GM19455 (cell line): ENCODE measurements around the gene PIP5K1B.
A peak's percentile ranks its signal among the peaks of the same experiment; 100 is the strongest.
"Not testable (repeated sequence)": the region's sequence is repeated elsewhere in the genome, so short reads cannot be mapped to it uniquely, and the experiment has no call there.

Source experiments
- ATAC-seq: cut with Tn5 transposase; IDR thresholded peaks from one replicate; pipeline ENCODE4 v1.9.1; 2021; ENCODE audit not compliant: unreplicated experiment

The PIP5K1B gene

GRCh38 chr9:68978501-68978900 lies 273.5 kb downstream of the PIP5K1B start:
- no peak for ATAC-seq

- no peak for ATAC-seq
These were observed 274.7 kb downstream of the PIP5K1B start for GRCh38 chr9:68979538-68980314.

DNA sequence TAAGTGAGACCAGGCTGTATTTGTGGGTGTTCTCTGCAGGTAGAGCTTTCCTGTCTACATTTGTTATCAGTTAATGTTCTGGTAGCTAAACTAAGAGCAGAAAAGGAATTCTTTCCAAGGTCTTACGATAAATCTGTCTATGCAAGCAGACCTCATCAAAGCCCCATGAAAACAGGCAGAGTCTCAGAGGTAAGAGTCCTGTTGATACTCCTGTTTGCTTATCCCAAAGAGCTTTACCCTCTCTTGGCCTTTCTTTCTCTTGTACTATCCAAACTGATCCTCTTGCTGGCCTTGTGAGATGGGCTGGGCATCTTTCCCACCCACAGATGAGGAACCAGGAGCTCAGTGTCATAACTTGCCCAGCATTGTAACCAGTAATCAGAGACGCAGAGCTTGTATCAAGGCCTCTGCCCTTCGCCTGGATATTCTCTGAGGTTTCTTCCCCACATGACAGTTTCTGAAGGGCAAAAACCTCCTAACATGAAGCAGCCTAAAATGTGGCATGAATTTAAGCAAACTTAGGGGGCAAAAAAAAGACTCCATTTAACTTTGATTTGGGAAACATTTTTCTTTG lies 275.4 kb downstream of the PIP5K1B start:
- no peak for ATAC-seq

DNA sequence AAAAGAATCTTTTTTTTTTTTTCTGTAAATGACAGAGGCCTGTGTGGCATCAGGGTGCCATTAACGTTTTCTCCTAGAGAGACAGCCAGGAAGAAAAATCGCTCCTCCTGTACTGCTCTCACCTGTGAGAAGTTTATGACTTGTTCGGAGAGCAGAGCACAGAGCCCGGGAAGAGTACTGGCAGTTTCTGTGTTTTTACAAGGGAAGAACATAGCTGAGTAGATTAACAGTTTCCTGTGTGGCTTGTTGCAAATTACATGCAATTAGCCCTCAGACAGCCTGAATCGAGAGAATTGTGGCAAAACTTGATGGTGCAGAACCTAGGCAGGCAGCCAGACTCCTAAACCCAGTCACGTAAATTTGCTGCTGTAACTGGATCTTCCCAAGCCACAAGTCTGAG lies 276.7 kb downstream of the PIP5K1B start:
- peak; percentile 45 for ATAC-seq

DNA sequence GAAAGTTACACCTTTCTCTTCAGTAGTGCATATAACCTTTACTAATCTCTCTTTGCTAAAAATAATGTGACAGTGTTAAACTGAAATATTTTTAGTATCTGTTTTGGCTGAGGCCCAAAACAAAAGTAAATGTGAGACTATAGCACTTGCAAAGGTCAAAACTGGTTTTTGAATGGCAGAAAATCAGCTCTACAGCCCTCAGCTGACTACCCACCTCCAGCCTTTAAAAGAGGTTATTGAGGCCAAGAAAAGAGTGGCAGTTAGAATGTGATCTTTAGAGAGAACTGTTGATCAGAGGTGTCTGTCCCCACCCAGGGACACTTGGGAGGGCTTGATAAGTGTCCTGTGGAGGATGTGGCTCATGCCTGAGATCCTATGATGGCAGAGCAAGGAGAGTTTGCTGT lies 278.0 kb downstream of the PIP5K1B start:
- peak; percentile 45 for ATAC-seq

DNA sequence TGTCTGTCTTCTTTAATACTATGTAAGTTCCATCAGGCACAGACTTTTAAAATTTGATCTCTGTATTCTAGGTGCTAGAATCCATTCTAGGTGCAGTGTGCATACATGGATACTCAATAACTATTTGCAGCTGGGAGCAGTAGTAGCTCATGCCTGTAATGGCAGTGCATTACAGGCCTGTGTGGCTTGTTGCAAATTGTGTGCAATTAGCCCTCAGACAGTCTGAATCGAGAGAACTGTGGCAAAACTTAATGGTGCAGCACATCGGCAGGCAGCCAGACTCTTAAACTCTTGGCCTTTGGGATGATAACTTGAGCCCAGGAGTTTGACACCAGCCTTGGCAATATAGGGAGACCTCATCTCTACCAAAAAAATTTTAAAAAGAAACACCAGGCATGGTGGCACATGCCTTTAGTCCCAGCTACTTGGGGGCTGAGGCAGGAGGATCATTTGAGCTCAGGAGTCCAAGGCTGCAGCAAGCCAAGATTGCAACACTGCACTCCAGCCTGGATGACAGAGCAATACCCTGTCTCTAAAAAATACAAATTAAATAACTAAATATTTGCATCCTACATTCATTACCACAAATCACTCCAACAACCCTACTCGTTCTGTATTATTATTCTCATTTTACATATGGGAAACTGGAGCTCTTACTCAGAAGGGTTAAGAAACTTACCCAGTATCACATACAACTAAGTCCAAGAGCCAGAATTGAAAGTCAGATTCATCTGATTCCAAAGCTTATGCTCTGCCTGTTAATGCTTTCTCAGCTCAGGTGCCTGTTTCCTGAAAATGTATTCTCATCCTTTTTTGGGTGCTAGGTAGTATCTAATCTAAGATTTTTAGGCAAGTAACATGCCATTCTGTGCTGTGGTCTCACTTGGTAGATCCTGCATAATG lies 278.7 kb downstream of the PIP5K1B start:
- peak; percentile 43 for ATAC-seq

- not testable (repeated sequence) for ATAC-seq
These were observed 281.9 kb downstream of the PIP5K1B start for GRCh38 chr9:68986949-68987348.

DNA sequence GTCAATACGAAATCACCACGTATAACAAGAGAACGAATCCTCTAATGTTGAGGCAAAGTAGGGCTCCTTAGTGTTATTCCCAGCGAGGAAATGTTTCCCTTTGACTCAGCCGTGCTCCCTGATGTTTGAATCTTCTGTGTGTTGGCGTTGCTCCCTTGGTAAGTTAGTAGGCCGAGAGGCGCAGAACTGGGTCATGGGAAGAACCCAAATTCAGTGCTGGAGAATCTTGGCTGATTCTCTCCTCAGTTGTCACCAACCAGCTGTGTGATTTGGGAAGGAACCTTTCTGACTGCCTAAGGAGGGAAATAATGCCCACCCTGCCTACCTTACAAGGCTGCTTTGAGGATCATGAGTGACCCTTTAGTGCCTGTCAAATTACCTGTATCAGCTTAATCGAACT lies 286.4 kb downstream of the PIP5K1B start:
- ATAC-seq: no peak

DNA sequence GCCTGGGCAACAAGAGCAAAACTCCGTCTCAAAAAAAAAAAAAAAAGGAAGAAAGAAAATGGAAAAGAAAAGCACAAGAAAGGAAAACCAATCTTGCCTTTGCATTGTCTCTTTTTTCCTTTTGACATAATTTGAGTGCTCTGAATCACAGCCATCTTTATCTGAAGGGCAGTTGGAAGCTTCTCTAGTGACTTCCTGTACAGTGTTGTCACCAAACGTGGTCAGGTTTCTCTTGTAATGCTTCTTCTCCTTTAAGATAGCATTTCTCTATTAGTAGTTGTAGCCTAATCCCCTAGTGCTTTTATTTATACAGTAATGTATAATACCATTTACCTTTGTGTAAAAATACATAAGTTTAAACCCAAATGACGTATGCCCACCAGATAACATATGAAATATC lies 290.7 kb downstream of the PIP5K1B start:
- no peak for ATAC-seq

GRCh38 chr9:68996462-68996861 lies 291.4 kb downstream of the PIP5K1B start:
- no peak for ATAC-seq

DNA sequence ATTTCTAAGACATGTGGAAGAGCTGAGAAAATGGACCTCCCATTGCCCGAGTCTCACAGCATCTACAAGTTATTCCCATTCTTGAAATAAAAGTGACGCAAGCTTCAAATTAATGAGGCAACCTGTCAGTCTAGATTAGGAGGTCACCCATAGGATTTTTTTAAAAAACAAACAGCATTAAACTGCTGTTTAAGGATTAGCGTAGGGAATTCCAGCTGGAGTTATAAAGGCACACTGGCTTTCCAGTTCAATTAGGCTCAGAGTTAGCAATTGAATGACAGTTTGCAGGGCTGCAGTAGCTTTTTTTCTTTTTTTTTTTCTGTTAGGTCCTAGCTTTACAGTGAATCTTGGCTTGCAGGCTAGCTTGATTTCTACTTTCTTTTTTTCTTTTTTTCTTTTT lies 292.6 kb downstream of the PIP5K1B start:
- ATAC-seq: no peak

- ATAC-seq: no peak
These were observed 293.3 kb downstream of the PIP5K1B start for GRCh38 chr9:68998385-68998784.

GRCh38 chr9:68998812-68999211 lies 293.8 kb downstream of the PIP5K1B start:
- ATAC-seq: no peak

DNA sequence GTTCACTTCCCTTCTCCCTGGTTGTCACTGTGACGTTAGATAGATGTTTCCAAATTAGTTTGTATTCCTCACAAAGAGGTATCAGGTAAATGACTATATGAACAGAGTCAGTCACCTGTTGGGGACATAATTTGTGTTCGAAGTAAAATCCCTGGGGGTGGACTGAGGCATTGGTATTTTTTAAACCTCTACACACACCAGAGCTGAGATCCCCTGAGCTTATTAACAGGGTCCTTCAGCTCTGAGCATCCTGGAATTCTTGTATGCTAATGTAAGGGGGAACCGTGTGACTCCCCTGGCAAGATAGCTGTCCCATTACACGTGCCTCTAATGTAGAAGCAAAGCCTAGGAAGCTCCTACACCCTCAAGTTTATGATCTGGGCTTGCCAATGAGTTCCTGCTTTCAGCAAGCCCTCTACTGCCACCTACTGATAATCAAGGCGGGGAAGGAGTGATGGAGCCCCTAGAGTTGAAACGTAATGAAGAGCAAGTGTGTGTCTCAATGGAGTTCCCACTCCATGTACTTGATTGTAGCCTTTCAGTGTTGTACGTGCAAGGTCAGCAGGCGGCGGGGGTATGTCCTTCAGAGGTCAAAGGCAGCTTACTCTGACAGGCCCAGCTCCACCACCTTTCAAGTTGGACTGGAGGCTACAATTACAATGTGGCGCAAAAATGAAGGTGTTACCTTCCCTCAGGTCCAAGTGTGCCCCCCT lies 294.5 kb downstream of the PIP5K1B start:
- peak; percentile 90 for ATAC-seq

DNA sequence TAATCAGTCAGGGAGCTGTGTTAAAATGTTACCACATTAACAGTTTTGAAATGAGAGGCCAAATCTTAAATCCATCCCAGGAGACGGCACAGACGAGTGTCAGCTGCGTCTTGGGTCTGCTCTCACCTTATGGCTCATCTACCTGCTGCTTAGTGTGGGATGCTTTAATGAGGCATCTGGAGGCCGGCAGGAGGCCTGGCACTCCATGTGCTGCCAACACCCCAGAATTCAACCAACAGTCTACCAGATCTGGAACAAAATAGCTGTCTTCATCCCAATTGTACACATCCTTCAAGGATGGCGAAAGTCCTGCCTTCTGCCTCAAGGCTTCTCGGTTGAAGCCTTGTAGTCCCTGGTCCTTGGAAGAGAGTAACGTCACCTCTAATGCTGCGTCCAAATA lies 296.9 kb downstream of the PIP5K1B start:
- ATAC-seq: no peak

DNA sequence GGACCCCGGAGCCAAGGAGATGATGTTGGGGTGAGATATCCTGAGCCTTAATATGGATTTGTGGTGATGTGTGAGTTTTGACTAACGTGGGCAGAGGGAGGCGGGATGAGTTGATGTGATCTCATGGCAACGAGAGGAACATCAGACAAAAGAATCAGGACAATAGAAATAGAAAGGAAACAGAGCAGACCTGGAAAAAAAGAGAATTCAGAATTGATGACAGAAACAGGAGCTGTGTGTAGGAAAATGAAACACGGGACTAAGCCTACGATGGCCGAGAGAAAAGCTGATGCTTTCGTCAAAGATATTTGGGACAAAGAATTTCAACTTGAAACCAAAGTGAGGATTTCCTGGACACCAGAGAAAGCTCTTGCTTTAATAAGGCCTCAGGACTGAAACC lies 298.0 kb downstream of the PIP5K1B start:
- no peak for ATAC-seq

GRCh38 chr9:69004836-69005235 lies 299.8 kb downstream of the PIP5K1B start:
- ATAC-seq: no peak

DNA sequence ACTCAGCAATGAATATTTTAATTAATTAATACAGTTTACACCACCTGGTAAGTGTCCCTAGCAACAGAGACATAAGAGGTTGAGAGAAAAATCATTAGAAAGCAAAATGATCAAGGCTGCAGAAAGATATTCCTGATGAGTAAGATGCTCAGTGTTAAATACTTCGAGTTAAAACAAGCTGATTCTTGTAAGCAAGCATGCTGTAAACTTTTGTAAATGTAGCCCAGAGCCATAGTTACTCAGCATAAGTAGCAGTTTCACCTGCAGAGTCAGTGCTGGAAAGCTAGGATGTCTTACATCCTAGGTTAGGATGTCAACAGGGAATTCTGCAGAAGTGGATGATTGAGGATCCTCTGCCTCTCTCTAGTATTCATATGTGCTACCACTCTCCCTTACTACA lies 304.7 kb downstream of the PIP5K1B start:
- ATAC-seq: no peak

- no peak for ATAC-seq
These were observed 307.8 kb downstream of the PIP5K1B start for GRCh38 chr9:69012696-69013381.

GRCh38 chr9:69013382-69013727 lies 308.3 kb downstream of the PIP5K1B start:
- ATAC-seq: no peak

DNA sequence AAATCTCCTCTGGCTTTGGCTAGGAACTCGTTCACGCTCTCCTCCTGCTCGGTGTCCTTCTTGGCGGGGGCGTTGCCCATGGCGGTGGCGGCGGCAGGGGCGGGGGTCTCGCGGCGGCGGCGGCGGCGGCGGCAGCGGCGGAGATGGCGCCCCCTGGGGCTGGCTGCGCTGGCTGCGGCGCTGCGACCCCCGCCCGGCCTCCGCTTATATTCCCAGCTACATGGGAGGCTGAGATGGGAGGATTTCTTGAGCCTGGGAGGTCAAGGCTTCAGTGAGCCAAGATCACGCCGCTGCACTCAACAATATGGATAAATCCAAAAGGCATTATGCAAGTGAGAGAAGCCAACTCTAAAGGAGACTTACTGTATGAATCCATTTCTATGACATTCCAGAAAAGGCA lies 309.0 kb downstream of the PIP5K1B start, which contains the start of gene PRKACG:
Gene PRKACG (minus strand): TSS at position 101 of the 400 bp plus-strand sequence. CDS start 21 bp downstream, at position 80.
- no peak for ATAC-seq
